ENCODE data around the gene NOTUM.
A peak's percentile ranks its signal among the peaks of the same experiment; 100 is the strongest.

The NOTUM gene

GRCh38 chr17:82003411-82004381 lies 42.7 kb upstream of the NOTUM start (continued):
- TF ChIP-seq PRDM10 (tag by site-specific recombination; IDR thresholded peaks at IDR 0.05) (no peak), ZNF140 (tag by site-specific recombination; IDR thresholded peaks at IDR 0.05) (no peak), ZNF274 (IDR thresholded peaks at IDR 0.05; ENCODE audit: low read length) (no peak), ZNF274 (tag by site-specific recombination; IDR thresholded peaks at IDR 0.05; ENCODE audit: borderline replicate concordance) (no peak), ZNF223 (tag by site-specific recombination; IDR thresholded peaks at IDR 0.05) (no peak), ZIC2 (tag by site-specific recombination; IDR thresholded peaks at IDR 0.05) (peak; percentile 98), ZFHX2 (tag by site-specific recombination; conservative IDR thresholded peaks at IDR 0.05) (peak; percentile 90), YY2 (tag by site-specific recombination; IDR thresholded peaks at IDR 0.05) (no peak), ZNF398 (tag by site-specific recombination; IDR thresholded peaks at IDR 0.05) (no peak), ELK4 (IDR thresholded peaks at IDR 0.05; ENCODE audit: borderline replicate concordance, low read depth, low read length) (no peak), GFI1B (tag by site-specific recombination; IDR thresholded peaks at IDR 0.05) (no peak), MEIS1 (CRISPR knock-in tag; IDR thresholded peaks at IDR 0.05; ENCODE audit: borderline replicate concordance) (no peak), BCL6B (tag by site-specific recombination; IDR thresholded peaks at IDR 0.05) (no peak), ZNF121 (tag by site-specific recombination; IDR thresholded peaks at IDR 0.05) (0 out of 2 replicates have a peak, but pooled peaks have one; percentile 22), ZNF544 (tag by site-specific recombination; IDR thresholded peaks at IDR 0.05) (no peak), ZNF561 (tag by site-specific recombination; IDR thresholded peaks at IDR 0.05; ENCODE audit: borderline replicate concordance) (no peak), ZNF623 (tag by site-specific recombination; IDR thresholded peaks at IDR 0.05) (0 out of 2 replicates have a peak, but pooled peaks have one; percentile 9), ZNF596 (tag by site-specific recombination; IDR thresholded peaks at IDR 0.05) (no peak), ZNF670 (tag by site-specific recombination; IDR thresholded peaks at IDR 0.05; ENCODE audit: low read depth) (no peak), ZNF184 (tag by site-specific recombination; IDR thresholded peaks at IDR 0.05) (0 out of 2 replicates have a peak, but pooled peaks have one; percentile 29), PATZ1 (tag by site-specific recombination; IDR thresholded peaks at IDR 0.05) (peak; percentile 44), MZF1 (tag by site-specific recombination; IDR thresholded peaks at IDR 0.05; ENCODE audit: borderline replicate concordance) (no peak), ZBTB20 (tag by site-specific recombination; IDR thresholded peaks at IDR 0.05) (peak; percentile 66; the same call in 1 of the 2 replicates), ZNF394 (tag by site-specific recombination; IDR thresholded peaks at IDR 0.05; ENCODE audit: borderline replicate concordance) (no peak)
- TF ChIP-seq, protein P1, sequence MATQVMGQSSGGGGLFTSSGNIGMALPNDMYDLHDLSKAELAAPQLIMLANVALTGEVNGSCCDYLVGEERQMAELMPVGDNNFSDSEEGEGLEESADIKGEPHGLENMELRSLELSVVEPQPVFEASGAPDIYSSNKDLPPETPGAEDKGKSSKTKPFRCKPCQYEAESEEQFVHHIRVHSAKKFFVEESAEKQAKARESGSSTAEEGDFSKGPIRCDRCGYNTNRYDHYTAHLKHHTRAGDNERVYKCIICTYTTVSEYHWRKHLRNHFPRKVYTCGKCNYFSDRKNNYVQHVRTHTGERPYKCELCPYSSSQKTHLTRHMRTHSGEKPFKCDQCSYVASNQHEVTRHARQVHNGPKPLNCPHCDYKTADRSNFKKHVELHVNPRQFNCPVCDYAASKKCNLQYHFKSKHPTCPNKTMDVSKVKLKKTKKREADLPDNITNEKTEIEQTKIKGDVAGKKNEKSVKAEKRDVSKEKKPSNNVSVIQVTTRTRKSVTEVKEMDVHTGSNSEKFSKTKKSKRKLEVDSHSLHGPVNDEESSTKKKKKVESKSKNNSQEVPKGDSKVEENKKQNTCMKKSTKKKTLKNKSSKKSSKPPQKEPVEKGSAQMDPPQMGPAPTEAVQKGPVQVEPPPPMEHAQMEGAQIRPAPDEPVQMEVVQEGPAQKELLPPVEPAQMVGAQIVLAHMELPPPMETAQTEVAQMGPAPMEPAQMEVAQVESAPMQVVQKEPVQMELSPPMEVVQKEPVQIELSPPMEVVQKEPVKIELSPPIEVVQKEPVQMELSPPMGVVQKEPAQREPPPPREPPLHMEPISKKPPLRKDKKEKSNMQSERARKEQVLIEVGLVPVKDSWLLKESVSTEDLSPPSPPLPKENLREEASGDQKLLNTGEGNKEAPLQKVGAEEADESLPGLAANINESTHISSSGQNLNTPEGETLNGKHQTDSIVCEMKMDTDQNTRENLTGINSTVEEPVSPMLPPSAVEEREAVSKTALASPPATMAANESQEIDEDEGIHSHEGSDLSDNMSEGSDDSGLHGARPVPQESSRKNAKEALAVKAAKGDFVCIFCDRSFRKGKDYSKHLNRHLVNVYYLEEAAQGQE (tag by site-specific recombination; IDR thresholded peaks at IDR 0.05), result no peak

All from HEK293 (cell line).